Measurements from ENCODE around the gene ARFGEF3.

DNA sequence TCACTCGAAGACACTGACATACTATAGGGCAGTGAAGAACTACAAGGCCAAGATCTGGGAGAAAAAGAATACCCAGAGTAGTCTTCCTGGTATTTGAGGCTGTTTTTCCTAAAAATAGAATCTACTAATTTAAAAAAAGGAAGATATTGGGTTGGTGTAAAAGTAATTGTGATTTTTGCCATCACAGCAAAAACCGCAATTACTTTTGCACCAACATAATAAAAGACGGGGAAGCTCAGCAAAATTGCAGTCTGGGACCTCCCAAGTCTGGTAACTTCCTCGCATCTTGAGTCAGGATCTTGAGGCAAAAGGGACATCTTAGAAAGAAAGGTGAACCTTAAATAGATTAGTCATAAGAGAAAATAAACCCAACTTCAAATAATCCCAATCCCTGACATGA, 138.7 kb downstream of the ARFGEF3 start:
- TF ChIP-seq POLR2A (IDR thresholded peaks at IDR 0.05; ENCODE audit: low read length) = no peak
- TF ChIP-seq GATA1 (IDR thresholded peaks at IDR 0.05; ENCODE audit: low read depth, low read length) = no peak
